ENCODE results near the gene SLC45A2. TPM values are rescaled to one million over a fixed set of nuclear protein-coding genes. Genes with fewer than 3 reads are reported as not detected.

Gene SLC45A2
- total RNA-seq, 1 donor from 2014 or later, result not detected

- intact Hi-C loops (cut with micrococcal nuclease), result loop anchor here (1.0 to 10.0 kb wide), 13 partner anchors 13 to 1834 kb away; partner anchors contain the start of genes BRIX1, DNAJC21, GOLPH3 and MTMR12
Measured at GRCh38 chr5:34007621-34008600, 23.4 kb upstream of the SLC45A2 start, which contains the start of gene AMACR. Gene AMACR (minus strand): TSS chr5:34008050. CDS start chr5:34008019, 31 bp downstream.

DNA sequence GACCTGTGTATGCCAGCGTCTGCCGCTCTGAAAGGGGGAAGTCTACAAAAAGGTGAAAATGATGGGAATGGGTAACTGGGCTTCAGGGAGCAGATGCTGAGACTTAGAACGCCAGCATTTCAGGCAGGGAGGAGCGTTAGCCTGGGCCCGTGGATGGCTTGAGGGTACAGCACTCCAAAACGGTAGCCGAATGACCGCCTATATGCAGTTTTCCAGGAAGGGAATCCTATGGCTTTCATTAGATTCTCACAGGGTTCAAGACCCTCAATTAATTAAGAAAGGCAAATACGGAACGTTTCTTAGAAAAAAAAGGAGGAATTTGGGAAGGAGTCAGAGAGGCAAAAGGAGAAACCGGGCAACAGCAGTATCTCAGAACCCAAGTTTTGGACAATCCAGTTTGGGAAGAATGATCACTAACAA, 22.7 kb upstream of the SLC45A2 start:
- intact Hi-C loops (cut with micrococcal nuclease), result loop anchor here (1.0 to 10.0 kb wide), 5 partner anchors 238 to 1695 kb away; partner anchors contain the start of genes MTMR12, SPEF2, SUB1 and TTC23L

DNA sequence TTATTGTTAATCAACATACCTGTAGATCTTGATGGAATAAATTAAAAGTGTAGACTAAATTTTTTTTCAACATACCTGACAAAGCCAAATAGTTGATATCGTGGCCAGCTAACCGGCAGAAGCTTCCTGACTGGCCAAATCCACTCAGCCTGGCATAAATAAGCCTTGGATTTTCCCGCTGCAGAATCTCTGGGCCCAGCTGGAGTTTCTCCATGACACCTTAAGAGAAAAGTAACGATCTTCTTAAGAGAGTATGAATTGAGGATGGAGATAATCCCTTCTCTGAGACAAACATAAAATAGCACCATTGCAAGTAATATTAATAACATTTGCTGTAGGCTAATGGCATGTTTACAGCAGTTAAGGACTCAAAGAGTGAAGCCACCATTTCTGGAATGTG, 21.2 kb upstream of the SLC45A2 start:
- intact Hi-C loops (cut with micrococcal nuclease), result loop anchor here (2.0 to 10.0 kb wide), 4 partner anchors 239 to 1693 kb away; partner anchors contain the start of genes MTMR12, SPEF2 and TTC23L

- intact Hi-C loops (cut with micrococcal nuclease), result loop anchor here (5.0 to 10.0 kb wide), 3 partner anchors 240 to 1693 kb away; partner anchors contain the start of genes MTMR12 and SPEF2
Measured at GRCh38 chr5:34005211-34005610, 20.7 kb upstream of the SLC45A2 start.

- intact Hi-C loops (cut with micrococcal nuclease), result loop anchor here (10.0 kb wide), 1 partner anchor 241 kb away; no protein-coding TSS in a partner anchor
Measured at GRCh38 chr5:34003941-34004340, 19.4 kb upstream of the SLC45A2 start.

DNA sequence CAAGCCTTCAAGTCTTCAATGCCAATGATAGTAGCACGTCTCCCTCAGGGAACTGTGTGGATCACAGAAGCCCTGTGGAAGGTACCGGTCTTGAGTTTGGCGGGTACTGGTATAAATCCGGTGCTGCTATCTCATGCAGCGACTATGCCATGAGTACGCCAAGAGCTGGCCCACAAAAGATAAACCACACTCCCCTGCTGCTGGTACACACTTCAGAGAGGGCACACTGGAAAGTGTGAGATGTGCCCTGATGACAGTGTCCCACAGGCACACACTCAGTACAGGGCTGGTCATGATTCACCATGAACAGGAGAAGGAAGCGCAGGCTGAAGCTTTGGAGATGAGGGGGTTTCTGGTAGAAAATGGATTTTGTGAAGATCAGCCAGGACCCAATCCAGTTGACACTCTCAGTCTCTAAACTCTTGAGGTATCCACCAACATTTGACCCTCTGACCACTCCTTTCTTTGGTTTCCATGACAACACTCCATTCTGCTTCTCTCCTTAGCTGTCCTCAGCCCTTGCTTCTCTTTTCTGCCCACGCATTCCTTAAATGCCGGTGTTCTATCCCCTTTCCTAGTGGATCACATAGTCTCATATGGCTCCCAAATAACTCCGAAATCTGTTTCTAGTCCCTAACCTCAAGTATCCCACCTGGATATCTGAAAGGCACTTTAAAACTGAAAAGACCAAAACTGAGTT, 18.3 kb upstream of the SLC45A2 start:
- intact Hi-C loops (cut with micrococcal nuclease), result loop anchor here (10.0 kb wide), 1 partner anchor 242 kb away; no protein-coding TSS in a partner anchor

DNA sequence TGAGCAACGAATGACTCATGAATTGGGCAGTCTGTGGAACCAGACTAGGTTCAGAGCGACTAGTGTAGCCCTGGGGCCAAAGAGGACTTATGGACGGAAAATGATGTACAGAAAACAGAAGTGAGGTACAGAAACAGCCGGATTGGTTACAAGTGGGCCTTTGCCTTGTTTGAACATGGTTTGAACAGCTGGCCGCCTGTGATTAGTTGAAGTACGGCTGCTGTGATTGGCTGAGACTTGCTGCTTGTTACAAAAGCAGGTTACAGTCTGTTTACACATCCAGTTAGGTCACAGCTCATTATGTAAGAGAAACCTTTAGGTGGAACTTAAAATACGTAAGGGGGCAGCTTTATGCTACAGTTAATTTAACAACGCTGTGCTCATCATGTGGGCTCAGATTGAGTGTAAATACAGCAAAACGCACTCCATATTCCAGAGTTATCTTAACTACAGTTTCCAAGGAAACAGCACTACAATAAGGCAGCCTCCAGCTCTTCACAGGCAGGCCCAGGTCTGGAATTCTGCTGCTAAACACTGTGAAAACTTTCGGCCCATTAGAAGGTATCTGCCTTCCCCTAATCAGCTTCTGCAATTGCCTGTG, 16.8 kb upstream of the SLC45A2 start:
- intact Hi-C loops (cut with micrococcal nuclease), result loop anchor here (10.0 kb wide), 1 partner anchor 243 kb away; no protein-coding TSS in a partner anchor

GRCh38 chr5:33999978-34000377, 15.5 kb upstream of the SLC45A2 start:
- intact Hi-C loops (cut with micrococcal nuclease), result loop anchor here (10.0 kb wide), 1 partner anchor 245 kb away; no protein-coding TSS in a partner anchor

- intact Hi-C loops (cut with micrococcal nuclease), result loop anchor here (1.0 kb wide), 1 partner anchor 468 kb away; no protein-coding TSS in a partner anchor
Measured at GRCh38 chr5:33997331-33997983, 13.0 kb upstream of the SLC45A2 start.

- intact Hi-C loops (cut with micrococcal nuclease), result loop anchor here (2.0 kb wide), 2 partner anchors 13 to 27 kb away; partner anchors contain the start of gene AMACR
Measured at GRCh38 chr5:33995865-33996264, 11.4 kb upstream of the SLC45A2 start.

GRCh38 chr5:33994845-33995244, 10.4 kb upstream of the SLC45A2 start:
- intact Hi-C loops (cut with micrococcal nuclease), result loop anchor here (2.0 kb wide), 2 partner anchors 14 to 28 kb away; partner anchors contain the start of gene AMACR

GRCh38 chr5:33992864-33993263, 8.4 kb upstream of the SLC45A2 start:
- intact Hi-C loops (cut with micrococcal nuclease), result no loop called here

- intact Hi-C loops (cut with micrococcal nuclease), result no loop called here
Measured at GRCh38 chr5:33985447-33985846, 954 bp upstream of the SLC45A2 start.

GRCh38 chr5:33984178-33984577, 315 bp downstream of the SLC45A2 start:
- intact Hi-C loops (cut with micrococcal nuclease), result no loop called here

- intact Hi-C loops (cut with micrococcal nuclease), result no loop called here
Measured at GRCh38 chr5:33981408-33982162, 2.9 kb downstream of the SLC45A2 start.

DNA sequence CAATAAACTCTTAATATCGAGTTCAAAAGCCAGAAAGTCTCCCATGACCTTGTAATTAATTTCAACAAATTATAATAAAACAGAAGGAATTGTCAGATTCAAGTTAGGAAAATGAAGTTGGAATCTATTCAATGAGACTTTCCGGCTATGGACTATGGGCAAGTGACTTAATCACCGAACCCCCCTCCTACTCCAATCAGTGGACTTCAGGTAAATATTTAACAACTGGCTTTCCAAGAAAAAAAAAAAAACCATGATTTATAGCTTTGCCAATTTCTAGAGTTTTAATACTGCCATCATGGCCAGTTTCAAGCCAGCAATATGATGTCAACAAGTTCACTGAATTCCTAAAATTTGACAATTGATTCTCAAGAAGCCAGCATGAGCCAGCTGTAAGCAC, 4.5 kb downstream of the SLC45A2 start:
- intact Hi-C loops (cut with micrococcal nuclease), result no loop called here

DNA sequence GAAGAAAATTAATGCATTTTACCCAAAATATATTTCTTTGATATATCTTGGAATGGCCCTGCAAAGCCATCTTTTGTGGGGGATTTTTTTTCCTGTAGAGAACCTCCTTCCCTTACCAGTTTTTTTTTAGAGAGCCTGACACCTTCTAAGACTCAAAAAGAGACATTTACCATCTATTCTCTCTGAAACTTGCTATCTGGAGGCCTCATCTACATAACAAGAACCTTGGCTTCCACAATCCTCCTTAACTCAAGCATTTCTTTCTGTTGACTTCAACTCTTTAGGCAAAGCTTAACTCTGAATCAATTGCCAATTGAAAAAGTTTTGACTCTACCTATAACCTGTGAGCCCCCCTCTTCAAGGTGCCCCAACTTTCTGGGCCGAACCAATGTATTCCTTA, 6.2 kb downstream of the SLC45A2 start:
- intact Hi-C loops (cut with micrococcal nuclease), result no loop called here

DNA sequence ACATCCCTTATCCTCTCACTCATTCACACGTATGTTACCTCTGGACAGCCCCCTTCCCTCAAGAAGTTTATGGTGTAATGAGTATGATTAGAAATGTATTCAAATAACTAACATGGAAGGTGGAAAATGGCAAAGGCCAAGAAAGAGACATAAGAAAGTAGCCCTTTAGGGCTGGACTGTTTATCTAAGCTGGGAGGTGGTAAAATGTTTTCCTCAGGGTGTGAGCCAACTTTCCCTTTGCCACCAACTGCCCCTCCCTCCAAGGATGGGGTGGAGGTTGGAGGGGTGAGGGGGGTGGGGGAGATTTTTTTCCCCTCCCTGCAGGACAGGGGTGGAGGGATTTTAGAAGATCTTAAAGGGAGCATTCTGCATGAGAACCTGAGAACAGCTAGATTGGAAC, 8.2 kb downstream of the SLC45A2 start:
- intact Hi-C loops (cut with micrococcal nuclease), result no loop called here

- intact Hi-C loops (cut with micrococcal nuclease), result no loop called here
Measured at GRCh38 chr5:33975852-33976251, 8.6 kb downstream of the SLC45A2 start.
